Activated CD8-positive, alpha-beta memory T cell treated with anti-CD3 and anti-CD28 coated beads for 4 hours (primary cell): ENCODE data around the gene TACSTD2.
"Not testable (repeated sequence)": the region's sequence is repeated elsewhere in the genome, so short reads cannot be mapped to it uniquely, and the experiment has no call there.

ENCODE experiments used
- DNase-seq, 2 donors: peaks; one replicate each; pipeline ENCODE4 v3.0.0-alpha.2; 2020; ENCODE audit warnings: low read depth in 2 of 2

TACSTD2 gene

GRCh38 chr1:58566339-58566738 is 10.7 kb downstream of the TACSTD2 start:
- no peak for DNase-seq

DNA sequence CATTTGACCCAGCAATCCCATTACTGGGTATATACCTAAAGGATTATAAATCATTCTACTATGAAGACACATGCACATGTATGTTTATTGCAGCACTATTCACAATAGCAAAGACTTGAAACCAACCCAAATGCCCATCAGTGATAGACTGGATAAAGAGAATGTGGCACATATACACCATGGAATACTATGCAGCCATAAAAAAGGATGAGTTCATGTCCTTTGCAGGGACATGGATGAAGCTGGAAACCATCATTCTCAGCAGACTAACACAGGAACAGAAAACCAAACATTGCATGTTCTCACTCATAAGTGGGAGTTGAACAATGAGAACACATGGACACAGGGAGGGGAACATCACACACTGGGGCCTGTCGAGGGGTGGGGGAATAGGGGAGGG is 13.3 kb downstream of the TACSTD2 start:
- DNase-seq = not testable (repeated sequence)

DNA sequence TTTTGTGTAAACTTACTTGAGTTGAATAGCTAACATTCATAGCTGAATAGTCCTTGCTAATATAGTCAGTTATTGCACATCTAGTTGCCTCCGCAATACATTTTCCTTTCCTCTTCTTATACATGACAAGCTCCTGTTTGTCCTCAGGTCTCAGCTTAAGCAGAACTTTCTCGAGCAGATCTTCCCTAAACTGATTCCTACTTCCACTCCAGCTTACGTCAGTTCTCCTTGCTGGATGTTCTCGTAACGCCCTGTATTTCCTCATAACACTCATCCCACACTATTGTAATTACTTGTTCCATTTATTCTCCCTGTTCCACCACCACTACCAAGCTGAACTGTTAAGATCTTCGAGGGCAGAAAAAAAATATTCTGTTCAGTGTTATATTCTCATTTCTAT is 15.4 kb downstream of the TACSTD2 start:
- no peak for DNase-seq

DNA sequence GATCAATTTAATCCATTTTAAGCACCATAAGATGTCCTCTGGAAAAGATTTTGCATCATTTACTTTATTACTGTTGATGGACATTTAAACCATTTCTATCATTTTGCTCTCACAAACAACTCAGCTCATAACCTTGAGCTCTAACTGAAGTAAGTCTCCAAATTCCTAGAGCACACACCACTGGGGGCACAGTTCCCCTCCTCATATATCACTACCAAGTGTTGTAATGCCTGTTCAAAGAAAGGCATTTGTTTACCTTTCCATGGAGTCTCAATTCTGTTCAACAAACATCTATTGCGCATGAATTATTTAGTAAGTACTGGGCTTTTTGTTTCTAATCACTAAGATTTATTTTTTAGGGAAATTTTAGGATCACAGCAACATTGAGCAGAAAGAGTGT is 21.7 kb downstream of the TACSTD2 start:
- no peak for DNase-seq

DNA sequence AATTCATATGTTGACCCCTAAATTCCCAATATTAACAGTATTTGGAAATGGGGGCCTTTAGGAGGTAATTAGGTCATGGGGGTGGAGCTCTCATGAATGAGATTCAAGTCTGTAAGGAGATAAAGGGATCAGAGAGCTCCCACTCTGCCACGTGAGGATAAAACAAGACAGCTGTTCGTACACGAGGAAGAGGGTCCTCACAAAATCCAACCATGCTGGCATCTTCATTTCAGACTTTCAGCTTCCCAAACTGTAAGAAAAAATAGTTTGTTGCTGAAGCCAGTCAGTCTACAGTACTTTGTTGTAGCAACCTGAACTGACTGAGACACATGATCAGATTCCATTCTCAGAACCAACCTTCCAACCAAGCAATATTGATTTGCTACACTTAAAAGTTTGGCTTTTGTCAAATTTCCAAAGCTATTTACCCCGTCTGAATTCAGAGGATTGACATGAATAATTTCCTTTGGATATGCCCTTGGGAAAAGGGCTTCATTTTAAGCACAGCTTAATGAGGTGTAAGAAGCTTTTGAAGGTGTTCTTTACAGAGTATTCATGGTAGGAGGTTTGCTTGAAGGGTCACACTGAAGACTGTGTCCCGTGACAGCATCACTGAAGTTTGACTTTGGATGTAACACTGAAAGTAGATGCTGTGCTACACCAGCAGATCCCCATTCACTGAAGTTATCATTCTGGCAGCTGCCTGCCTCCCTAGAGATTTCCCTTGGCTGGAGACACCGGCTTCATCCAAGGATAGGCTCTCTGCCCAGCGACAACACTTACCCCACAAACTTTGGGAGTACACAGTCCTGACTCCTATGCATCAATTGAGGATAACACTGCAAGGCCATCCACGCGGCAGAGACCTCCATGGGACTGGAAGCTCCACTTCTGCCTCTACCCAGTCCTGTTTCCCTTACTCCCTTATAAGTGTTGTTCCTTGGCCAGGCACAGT is 25.6 kb downstream of the TACSTD2 start:
- no peak for DNase-seq

DNA sequence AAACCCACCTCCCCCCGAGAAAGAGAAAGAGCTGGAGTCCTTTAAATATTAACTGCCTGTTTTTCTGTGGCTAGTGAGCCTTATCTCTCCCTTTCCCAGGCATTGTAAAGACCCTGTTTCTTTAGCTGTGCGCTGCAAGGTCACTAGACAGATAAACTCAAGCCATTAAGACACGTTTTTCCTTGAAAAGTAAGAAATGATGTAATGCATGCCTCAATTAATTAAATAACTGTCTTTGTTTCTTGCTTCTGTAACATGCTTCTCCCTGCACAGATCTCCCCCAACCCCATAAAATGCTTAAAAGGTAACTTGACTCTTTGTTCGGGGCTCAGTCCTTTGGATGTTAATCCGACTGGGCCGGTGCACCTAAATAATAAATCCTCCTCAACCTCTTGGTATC is 27.8 kb downstream of the TACSTD2 start:
- not testable (repeated sequence) for DNase-seq

DNA sequence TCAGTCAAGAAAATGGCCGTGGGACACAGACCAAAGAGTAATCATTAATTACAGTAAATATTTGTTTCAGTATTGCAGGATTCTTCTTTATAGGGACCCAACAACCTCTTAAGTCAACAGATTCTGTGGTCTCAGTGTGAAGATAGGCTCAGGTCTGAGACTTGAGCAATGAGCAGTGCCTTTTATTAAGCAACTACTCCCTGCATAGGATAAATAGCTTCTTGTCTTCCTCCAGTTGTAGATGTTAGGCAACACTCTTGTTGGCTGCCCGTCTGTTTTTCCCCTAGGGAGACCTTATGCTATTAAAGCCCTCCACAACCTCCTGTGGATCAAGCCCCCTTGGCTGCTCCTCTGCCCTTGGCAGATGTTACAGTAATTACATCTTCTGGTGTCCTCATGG is 28.7 kb downstream of the TACSTD2 start:
- DNase-seq = no peak

DNA sequence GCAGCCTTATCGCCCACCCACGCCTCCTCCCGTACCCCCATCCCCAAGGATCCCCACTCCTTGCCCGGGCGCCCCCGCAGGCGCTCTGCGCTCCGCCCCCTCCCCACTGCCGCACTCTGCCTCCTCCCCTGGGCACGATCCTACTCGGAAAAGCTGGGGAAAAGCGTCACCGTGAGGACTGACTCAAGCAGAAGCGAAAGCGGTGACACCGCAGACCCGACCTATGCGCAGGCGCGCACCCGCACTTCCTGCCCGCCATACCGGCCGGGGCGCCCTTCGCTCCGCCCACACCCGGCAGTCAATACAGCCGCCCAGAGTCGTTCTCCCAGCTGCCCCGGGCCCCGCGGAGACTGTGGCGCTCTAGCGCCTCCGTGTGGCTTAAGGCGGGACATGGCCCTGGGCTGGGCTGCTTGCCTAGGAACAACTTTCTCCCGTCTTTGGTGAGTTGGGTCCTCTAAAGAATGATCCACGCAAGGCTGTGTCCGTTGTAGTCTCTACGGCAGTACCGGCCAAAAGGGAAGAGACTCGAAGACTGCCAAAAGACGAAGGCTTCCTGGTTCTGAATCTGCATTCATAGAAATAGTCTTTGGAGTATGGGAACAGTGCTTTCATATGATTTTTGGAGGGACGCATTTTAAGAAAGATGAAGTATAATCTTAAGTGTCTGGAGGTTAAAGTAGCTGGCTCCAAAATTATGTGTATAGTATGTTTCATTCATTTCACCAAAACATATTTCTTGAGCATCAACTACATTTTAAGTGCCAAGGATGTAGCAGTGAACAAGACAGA is 30.3 kb downstream of the TACSTD2 start, which contains the start of gene OMA1:
TSS of gene OMA1 (minus strand) at position 207 of the 789 bp plus-strand sequence. CDS start 7,432 bp downstream, outside the sequence.
- DNase-seq = peak; percentile 95 to 97

- peak; percentile 41 to 73 for DNase-seq
These were observed 31.2 kb downstream of the TACSTD2 start for GRCh38 chr1:58545591-58546519.

GRCh38 chr1:58543260-58543659 is 33.8 kb downstream of the TACSTD2 start:
- DNase-seq = no peak

GRCh38 chr1:58539553-58539952 is 37.5 kb downstream of the TACSTD2 start:
- DNase-seq = no peak

DNA sequence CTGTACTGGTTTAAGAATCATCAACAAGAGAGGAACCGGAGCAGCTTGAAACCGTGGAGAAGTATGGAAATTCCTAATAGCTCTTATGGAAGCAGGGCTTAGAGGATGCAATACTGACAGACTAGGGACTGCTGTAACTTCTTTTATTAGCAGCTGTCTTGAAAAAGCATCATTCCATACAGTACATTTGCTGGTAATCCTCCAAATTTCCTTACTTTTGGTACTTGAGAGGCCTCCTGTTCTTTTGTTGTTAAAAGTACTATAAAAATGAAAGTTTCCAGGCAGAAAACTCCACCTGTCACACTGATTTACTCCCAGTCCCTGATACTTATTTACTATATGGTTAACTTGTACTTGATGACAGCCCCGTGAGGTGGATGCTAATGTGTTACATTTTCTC is 38.2 kb downstream of the TACSTD2 start:
- no peak for DNase-seq

- DNase-seq = not testable (repeated sequence)
These were observed 45.2 kb downstream of the TACSTD2 start for GRCh38 chr1:58531842-58532241.

GRCh38 chr1:58529284-58529683 is 47.8 kb downstream of the TACSTD2 start:
- no peak for DNase-seq

DNA sequence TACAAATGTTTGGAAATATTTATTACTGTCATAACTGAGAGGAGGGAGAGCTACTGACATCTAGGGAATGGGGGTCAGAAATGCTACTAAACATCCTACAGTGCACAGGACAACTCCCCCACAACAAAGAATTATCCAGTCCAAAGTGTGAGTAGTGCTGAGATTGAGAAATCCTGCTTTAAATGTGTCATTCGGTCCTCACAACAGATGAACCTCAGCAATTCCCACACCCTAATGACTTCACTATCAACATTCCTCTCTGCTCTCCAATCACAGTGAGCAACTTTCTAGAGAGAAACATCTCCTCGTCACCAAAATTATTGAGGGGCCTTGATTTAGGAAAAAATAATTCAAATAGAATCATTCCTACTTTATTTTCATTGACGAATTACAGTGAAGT is 48.5 kb downstream of the TACSTD2 start:
- DNase-seq = no peak
